ENCODE results near the gene BNIP5.
"Not testable (repeated sequence)": the region's sequence is repeated elsewhere in the genome, so short reads cannot be mapped to it uniquely, and the experiment has no call there.

The BNIP5 gene

DNA sequence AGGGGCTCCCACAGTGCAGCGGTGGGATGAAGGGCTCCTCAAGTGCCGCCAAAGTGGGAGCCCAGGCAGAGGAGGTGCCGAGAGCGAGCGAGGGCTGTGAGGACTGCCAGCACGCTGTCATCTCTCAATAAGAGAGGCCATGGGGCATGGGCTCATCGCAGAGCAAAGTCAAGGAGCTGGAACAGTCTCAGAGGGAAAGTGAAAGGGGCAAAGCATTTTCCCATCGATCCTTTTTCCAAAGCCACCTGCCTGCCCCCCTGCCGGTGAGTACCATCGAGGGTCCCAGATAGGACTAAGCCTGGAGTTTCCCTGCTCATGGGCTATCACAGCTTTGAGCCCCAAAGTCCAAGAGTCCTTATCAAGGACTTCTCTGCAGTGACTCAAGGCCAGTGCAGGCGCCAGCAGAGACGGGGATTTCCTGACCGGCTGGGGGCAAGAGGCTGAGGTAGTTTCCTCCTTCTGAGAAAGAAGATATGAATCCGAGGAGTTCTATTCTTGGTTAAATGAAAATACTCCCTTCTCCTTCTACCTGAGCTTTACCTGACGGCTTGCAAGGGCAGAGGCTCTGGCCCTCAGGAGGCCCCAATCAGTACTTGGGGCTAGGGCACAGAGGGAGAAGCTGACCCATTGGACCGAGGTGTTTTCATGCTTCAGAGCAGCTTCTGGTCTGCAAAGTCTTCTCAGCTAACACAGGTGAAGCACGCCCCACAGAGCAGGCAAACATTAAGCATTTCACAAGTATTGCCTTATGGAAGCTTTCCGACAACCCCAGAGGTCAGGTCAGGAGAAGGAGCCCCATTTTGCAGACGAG lies 28.2 kb upstream of the BNIP5 start:
- no peak for DNase-seq

DNA sequence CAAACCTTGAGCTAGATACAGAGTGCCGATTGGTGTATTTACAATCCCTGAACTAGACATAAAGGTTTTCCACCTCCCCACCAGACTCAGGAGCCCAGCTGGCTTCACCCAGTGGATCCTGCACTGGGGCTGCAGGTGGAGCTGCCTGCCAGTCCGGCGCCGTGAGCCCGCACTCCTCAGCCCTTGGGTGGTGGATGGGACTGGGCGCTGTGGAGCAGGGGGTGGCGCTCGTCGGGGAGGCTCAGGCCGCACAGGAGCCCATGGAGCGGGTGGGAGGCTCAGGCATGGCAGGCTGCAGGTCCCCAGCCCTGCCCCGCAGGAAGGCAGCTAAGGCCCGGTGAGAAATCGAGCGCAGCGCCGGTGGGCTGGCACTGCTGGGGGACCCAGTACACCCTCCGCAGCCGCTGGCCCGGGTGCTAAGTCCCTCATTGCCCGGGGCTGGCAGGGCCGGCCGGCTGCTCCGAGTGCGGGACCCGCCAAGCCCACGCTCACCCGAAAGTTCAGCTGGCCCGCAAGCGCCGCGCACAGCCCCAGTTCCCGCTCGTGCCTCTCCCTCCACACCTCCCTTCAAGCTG lies 27.5 kb upstream of the BNIP5 start:
- DNase-seq, result not testable (repeated sequence)

DNA sequence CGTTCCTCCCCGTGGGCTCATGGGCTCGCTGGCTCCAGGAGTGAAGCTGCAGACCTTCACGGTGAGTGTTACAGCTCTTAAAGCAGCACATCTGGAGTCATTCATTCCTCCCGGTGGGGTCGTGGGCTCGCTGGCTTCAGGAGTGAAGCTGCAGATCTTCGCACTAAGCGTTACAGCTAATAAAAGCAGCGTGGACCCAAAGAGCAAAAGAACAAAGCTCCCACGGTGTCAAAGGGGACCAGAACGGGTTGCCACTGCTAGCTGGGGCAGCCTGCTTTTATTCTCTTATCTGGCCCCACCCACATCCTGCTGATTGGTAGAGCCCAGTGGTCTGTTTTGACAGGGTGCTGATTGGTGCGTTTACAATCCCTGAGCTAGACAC lies 26.7 kb upstream of the BNIP5 start:
- not testable (repeated sequence) for DNase-seq

DNA sequence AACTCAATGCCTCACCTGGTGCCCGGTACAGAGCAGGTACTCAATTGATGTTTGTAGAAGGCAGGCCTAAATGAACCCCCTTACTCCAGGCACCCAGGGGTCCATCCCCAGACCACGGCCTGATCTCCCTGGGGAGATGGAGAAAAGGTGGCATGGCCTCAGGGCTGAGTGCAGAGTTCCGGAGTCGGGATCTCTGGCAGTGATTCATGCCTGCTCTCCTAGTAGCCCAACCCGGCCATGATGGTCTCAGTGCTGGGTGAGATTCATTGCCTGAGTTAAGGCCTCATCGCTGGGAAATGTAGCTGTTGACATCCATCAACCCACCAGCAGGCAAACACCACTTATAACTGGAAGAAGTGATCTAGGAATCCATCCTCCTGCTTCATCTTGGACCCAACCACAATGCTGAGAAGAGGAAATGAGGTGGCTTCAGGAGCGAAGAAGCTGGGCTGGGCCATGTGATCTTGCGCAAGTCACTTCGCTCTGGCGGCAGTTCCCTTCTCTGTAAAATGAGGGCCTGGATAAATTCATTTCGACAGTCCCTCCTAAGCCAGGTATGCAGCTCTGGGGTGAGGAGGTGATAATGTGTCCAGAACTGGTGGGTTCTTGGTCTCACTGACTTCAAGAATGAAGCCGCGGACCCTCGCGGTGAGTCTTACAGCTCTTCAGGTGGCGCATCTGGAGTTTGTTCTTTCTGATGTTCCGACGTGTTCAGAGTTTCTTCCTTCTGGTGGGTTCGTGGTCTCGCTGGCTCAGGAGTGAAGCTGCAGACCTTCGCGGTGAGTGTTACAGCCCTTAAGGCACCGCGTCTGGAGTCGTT lies 26.1 kb upstream of the BNIP5 start:
- no peak for DNase-seq

DNA sequence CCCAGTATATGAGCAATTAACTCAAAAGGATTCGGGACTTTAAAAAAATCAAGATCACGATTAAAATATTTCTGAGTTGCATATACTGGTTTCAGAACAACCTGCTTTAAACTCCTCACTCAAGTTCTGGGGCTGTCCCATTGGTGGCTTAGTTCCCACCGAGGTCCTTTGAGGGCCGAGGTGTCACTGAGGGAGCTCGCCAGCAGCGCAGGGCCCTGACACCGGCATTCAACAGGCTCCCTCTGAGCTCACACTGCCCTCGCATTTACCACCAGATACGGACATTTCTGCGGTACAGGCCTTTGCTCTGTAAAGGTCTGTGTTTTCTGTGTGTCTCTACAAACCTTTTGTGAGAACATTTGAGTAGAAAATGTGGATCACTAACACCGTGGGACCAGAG lies 24.4 kb upstream of the BNIP5 start:
- no peak for DNase-seq

DNA sequence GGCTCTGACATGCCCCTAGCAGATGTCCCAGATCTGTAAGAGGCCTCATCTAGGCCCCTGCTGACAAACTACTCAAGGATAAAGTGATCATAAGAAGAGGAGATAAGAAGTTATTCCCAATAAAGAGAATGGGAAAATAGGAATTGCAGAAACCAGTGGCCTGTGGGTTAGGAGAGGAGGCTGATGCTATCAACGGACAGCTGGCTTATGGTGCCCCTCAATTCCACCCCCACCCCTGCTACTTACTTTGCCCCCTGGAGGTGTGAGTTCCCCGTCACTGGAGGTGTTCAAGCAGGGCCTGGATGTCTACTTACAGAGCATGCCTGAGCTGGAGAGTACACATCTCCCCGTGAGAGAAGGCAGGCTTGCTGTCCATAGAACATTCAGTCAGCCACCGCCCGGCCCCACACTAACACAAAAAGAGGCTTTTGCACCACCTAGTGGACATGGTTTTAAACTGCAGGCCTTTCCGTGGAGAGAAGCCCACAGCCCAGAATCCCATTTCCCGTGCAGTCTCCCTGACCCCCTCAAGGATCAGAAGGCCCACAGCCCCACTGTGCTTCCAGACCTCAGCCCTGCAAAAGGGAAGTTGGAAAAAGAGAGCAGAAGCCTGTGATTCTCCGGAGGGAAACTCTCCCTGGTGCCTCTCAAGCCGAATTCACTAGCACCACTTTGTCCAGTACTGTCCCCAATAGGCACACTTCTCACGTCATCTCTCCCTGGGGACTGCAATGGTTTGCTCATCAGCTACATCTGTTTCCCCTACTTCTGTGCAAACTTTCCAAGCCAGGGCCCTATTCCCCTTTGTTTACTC lies 23.8 kb upstream of the BNIP5 start:
- DNase-seq, result peak; percentile 72

DNA sequence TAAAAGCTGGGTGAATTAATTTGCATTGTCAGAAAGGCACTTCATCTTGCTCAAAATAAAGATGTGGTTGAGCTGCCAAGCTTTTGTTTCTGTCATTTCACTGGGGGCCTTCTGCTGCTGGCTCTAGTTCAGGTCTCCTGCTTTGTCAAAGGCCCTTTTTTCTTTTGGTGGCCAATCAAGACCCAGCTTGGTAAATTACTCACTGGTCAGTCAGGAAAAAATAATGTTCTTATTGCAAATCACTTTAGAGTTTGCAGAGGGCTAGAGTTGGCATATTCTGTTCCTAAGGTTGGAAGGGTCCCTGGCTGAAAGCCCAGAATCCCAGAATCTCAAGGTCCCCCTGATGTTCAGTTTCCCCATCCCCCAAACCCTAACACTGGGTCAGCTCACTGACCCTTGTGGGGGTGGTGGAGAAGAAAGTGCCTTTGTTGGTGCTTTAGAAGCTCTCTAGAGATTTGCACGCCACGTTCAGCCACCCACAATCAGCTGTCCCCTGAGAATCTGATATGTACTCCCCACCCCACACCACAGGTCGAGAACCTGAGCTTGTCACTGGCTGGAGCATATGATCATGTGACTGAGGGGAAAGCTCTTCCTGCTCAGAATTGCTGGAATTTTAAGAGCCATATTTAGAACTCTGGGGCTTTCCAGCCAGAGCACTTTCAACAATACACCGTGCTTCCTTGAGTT lies 21.7 kb upstream of the BNIP5 start:
- no peak for DNase-seq

DNA sequence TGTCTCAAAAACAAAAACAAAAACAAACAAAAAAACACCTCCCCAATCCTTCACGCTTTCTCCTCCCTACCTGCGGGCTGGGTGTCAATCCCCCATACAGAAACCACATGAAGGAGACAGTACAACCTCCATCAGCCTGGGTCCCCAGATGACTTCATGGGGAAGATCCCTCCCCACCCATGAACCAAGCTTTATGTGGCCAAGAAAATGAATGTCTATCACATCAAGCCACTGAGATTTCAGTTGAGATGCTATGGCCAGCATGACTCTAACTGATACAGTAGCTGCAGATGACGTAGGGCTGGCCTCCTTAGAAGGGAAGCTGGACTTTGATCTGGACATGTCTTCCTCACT lies 21.2 kb upstream of the BNIP5 start:
- no peak for DNase-seq

DNA sequence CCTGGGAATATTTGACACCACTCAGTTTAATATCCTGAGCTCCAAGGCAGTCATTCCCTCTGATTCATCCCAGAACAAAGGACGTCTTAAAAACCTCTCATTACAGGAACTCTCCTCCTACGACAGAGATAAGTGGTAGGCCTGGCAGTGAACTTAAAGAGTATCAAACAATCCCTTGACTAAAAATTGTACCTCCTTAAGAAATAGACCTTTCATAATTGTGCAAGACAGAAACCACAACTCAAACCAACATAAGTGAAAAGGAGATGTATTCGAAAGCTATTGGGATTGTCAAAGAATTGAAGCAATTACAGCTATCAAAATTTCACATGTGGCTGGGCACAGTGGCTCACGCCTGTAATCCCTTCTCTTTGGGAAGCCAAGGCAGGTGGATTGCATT lies 19.1 kb upstream of the BNIP5 start:
- no peak for DNase-seq

DNA sequence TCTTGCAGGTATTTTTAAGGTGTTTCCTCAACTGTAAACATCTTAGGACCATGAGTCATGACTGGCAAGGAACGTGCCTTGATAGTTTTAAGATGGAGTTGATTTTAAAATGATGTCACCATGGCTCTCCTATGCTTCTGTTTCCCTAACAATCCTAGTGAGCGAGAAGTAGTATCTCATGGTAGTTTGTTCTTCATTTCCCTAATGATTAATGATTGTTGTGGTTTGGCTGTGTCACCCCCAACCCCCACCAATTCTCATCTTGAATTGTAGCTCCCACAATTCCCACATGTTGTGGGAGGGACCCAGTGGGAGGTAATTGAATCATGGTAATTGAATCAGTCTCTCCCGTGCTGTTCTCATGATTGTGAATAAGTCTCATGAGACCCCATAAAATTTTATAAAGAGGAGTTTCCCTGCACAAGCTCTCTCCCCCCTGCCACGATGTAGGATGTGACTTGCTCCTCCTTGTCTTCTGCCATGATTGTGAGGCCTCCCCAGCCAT lies 16.8 kb upstream of the BNIP5 start:
- peak; percentile 61 for DNase-seq

DNA sequence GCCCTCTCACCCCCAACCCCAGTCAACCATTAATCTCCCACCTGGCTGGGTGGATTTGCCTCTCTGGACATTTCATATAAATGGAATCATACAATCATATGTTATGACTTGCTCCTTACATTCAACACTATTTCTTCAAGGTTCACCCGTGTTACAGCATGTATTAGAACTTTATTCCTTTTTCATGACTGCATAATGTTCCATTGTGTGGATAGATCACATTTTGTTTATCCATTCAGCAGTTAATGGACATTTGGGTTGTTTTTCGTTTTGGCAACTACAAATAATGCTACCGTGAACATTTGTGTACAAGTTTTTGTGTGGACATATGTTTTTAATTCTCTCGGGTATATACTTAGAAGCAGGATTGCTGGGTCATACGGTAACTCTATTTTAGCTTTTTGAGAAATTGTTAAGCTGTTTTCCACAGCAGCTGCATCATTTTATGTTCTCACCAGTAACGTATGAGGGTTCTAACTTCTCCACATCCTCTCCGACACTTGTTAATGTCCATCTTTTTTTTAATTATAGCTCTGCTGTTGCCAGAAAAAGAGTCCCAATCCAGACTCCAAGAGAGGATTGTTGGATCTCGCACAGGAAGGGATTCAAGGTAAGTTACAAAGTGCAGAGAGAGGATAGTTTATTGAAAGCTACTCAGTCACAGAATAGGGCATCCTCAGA lies 15.9 kb upstream of the BNIP5 start:
- no peak for DNase-seq

DNA sequence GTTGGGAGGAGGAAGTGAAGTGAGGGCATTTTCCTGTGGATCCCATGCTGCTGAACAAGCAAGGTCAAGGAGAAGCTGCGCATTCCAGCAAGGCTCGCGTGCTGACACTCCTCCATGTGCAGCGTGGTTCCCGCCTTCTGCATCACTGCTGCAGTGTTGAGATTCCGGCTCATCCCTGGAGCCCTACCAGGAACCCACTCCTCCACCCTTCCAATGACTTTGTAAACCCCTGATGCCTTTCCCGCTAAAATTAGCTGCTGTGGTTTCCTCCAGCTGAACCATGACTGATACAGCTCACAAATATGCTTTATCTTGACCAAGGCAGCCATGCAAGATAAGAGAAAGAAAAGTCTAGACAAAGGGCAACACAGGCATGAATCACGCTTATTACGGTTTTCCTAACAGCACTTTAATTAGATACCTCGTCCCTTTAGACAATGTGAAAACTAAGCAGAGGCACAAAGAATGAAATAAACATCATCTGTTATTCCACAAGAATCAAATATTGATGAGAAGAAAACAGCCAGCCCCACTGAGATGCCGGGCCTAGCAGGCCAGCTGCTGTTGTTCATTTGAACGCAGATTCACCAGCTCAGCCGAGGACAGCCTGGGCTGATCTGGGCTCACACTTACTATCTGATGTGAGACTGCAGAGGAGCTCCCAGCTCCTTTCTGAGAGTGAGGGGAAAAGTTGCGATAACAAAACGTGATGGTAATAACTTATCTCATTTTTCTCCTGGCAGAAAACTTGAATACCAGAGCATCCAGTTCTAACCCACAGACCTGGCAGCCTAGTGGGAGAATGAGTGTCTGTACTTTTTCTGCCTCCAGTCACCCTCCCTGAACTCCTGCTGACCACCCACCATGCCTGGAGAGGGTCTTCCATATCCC lies 14.2 kb upstream of the BNIP5 start:
- DNase-seq, result peak; percentile 85

DNA sequence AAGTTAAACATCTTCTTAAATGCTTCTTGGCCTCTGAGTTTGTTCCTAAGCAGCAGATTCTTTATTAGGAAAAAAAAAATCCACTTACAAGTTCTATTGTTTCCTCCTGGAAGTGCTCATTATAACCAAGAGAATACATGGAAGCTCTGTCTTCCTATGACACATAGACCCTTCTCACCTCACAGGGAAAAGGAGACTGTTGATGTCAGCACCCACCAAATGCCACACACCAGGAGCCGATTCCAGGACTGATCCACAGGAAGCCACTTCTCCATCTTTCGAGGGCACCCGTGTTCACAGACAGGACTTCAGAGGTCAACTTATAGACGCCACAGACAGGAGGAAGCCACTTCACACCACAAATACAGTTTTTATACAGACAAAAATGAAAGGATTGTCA lies 13.4 kb upstream of the BNIP5 start:
- no peak for DNase-seq

DNA sequence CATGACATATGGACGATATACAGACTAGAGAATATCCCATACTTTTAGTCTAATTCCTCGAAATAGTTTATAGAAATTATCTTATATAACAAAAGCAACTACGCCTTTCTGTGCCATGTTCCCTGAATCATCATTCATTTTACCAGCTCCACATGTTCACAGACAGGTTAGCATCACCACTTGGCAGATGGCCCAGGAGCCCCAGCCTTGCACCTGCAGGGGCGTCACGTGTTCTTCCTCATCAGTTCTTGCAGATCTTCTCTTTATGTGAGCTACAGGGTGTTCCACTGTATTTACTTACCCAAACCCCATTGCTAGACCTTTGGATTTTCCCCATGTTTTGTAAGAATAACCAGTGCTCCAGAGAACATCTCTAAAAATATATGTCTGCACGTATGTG lies 12.6 kb upstream of the BNIP5 start:
- DNase-seq, result no peak

DNA sequence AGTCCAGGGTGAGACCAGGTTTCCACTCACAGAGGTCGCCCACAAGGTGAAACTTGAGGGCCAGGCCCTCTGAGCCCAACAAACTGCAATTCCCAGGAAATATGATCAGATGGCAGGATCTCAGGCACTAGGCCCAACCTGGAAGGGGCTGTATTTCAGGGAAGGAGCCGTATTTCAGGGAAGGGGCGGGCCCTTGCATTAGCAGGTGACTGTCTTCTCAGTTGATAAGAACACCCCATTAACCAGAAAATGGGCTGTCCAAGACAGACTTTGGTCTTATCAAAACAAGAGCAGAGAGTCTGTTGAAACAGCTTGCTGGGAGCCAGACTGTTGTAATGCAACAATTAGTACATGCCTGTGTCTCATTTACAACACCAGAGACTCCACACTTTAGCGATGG lies 10.9 kb upstream of the BNIP5 start:
- DNase-seq, result no peak

DNA sequence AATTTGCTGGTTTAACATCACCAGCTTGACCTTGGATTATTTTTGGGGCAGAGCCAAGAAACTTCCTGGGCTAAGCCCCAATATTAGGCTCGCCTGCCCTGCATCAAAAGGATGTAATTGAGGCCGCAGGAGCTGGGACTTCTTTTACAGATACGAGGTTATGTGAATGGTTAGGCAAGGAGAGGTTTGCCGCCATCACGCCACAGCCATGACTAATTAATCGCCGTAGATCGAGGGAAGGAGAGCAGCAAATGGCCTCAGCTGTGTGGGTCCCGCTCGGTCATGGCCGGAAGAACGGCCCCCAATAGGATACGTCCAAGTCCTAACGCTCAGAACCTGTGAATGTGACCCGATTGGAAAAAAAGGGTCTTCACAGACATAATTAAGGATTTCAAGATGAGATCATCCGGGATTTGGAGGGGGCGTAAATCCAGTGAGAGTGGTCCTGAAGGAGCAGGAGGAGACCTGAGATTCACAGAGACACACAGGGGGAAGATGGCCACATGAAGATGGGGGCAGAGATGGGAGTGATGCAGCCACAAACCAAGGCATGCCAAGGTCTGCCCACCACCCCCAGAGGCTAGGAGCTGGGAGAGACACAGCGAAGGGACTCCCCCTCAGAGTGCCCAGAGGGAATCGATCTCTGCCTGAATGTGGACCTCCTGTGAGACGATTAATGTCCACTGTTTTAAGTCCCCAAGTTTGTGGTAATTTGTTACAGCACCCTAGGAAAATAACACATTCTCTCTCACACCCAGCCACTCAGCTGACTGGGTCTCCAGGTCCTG lies 10.0 kb upstream of the BNIP5 start:
- no peak for DNase-seq

DNA sequence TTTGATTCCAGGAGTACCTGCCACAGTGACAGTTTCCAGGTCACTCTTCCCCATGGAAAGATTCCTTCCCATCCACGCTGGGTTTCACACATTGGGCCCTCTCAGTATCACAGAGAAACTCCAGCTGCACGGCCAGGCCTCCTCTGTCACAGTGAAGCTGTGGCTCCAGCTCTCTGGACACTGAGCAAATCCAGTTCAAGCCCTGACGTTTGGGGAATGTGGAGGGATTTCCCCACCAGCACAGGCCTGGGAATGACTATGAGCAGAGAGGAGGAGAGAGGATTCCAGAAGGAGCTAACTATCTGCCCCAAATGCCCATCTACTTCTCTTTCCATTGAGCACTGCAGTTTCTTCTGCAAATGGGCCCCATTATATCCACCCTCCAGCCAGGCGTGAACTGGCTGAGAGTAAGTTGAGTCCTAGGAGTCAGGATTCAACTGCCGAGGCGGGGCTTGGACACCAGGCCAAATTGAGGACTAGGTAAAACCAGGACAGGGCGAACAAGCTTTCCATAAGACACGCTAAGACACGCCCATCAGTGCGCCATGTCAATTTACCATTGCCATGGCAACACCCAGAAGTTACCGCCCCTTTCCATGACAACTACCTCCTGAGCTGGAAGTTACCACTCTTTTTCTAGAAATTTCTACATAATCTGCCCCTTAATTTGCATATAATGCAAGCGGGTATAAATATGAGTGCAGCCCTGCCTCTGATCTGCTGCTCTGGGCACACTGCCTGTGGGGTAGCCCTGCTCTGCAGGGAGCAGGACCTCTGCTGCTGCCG lies 9.2 kb upstream of the BNIP5 start:
- DNase-seq, result no peak

DNA sequence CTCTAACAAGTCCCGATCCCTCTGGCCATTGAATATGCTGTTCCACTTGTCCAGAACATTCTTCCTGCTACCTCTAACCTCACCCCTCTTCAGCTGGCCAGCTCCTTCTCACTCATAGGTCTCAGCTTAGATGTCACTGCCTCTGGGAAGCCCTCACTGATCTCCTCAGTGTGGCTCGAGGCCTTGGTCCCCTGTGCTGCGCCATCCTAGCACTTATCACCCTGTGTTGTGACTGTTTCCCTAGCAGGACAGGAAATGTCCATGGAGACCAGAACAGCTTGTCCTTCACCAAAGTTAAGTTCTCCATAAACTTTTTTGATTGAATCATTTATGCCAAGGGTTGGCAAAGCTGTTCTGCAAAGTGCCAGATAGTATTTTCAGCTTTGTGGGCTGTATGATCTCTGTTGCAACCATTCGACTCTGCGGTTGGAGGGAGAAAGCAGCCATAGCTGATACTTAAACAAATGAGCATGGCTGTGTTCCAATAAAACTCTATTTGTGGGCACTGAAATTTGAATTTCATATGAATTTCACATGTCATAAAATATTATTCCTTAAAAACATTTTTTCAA lies 6.5 kb upstream of the BNIP5 start:
- no peak for DNase-seq
